NCI-H526 treated with DMSO at 0.1 percent for 48 hours (cell line): ENCODE results near the gene DTNB.
"Not testable (repeated sequence)": the region's sequence is repeated elsewhere in the genome, so short reads cannot be mapped to it uniquely, and the experiment has no call there.

Source experiments
- DNase-seq: peaks from one replicate; lab custom pipeline; 2025; lab: John Stamatoyannopoulos, UW

DTNB gene

DNA sequence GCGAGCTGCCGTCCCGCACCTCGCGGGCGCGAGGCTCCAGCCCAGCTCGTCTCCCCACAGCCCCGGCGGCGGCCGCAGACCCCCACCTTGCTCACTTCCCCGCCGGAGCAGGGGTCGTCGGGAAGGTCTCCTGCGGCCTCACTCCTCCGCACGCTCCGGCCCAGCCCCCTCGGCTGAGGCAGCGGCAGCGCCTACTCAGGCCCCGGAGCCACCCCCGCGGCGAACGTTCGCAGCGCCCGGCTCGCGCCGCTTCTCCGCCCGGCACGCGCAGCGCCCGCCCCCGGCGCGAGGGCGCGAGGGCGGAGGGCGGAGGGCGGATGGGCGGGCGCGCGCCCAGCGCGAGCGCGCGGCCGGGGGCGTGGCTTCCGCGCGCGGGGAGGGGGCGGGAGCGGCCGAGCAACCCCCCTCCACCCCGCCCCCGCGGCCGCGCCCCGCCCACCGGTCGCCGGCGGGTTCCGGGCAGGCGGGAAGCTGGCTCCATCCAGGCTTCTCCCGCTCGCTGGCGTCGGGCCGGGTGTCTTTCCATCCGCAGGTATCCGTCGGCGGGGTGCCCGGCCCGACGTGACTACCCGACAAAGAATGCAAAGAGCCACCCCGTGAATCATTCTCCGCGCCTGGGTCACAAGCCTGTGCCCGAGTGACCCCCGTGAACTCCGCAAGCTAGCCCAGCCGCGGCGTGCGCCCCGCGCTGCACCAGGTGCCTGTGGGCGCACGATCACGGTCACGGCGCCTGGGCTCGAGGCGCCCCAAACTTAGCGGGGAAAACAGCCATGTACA is at the start of gene DTNB:
TSS of gene DTNB (minus strand) at position 278 of the 777 bp plus-strand sequence. CDS start 20,917 bp downstream, outside the sequence.
- peak; percentile 63 for DNase-seq

DNA sequence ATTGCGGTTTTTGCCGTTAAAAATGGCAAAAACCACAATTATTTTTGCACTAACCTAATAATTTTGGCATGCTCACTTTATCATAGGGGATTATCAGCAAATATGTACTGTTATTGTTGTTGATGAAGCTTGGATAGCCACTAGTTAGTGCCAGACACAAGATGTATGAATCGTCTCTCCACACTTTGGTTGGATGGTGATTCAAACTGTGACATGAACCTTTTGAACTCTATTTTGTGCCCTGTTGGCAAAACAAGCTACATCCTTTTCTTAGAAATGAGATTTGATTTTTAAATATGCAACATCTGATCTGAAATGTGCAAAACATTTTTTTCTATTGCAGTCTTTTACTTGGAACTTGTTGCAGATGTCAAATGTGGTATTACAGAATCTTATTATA is 48.8 kb upstream of the DTNB start:
- no peak for DNase-seq

DNA sequence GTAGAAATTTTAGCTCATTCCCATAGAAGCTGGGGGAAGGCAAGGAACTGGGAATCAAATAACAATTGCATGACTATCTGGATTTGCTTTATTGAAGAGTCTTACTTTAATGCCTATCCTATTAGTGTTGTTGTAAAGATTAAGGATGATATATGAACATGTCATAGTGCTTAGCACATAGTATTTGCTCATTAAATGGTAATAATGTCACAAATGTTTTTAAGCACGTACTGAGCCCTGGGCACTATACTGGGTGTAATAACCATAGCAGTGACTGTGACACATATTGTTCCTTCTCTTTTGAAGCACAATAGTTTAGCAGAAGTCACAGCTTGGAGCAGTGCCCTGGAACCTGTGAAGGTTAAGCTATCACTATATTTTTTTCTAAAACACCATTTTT is 47.2 kb upstream of the DTNB start:
- DNase-seq: no peak

DNA sequence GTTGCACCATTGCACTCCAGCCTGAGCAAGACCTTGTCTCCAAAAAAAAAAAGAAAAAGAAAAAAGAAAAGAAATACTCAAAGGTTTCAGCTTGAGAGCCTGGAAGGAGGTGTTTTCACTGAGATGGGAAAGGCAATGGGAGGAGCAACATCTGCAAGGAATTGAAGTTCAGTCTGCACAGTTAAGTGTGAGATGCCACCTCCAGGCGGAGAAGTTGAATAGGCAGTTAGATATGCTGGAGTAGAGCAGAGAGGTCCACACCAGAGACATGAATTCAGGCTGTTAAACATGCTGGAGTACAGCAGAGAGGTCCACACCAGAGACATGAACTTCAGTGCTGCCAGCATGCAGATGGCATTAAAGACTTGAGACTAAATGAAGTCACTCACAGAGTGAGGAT is 41.4 kb upstream of the DTNB start:
- no peak for DNase-seq

- DNase-seq: no peak
Observed at GRCh38 chr2:25712455-25712854, 39.1 kb upstream of the DTNB start.

GRCh38 chr2:25711675-25712354 is 38.4 kb upstream of the DTNB start:
- no peak for DNase-seq

DNA sequence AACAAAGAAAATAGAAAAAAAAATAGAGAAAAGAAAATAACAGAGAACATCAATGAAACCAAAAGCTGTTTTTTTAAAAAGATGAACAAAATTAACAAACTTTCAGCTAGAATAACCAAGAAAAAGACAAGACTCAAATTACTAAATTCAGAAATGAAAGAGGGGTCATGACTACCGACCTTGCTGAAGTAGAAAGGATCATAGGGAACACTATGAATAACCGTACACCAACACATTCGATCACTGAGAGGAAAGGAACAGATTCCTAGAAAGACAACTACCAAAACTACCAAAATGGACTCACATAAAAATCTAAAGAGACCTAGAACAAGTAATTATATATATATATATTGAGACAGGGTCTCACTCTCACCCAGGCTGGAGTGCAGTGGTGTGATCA is 37.4 kb upstream of the DTNB start:
- no peak for DNase-seq

DNA sequence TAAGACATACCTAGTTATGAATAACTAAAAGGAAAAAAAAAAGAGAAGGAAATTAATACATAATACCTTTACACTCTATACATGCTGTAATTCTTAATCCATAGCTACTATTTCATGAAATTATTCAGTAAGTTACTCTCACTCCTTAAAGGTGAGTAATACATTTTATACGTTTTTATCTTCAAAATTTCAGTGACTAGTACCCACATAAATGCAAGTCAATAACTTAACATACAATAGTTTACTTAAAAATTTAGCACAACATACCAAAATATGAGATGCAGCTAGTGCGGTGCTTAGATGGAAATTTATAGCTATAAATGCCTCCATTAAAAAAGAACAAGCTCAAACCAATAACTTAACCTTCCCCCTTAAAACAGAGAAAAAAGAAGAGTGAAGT is 36.0 kb upstream of the DTNB start:
- DNase-seq: no peak

DNA sequence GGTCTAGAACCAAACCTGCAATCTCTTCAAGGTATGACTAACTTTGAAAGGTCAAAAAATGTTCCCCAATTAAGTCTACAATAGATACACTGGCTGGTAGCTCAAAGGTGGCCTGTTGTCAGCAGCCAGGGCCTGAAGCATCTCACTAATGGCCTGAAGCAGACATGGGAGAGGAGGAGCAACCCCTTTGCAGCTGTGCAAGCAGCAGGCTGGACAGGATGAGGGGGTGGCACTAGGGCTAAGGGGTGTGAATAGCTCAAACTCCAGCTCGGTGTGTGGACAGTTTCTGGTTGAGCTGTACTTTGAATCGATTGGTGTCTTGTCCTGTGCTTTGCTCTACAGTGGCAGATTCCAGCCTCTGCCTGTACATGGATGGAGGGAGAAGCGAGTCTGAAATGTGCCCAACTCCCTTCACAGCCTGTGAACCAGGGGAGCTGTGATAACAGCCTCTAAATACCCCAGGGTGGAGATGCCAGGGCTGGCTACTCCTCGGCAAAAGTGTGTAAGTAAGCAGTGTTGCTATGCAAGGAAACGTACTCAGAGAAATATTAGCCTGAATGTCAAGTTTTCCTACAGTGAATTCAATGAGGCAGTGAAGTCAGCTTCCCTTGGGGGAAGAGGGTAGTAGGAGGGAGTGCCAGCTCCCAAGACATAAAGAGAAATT is 34.7 kb upstream of the DTNB start:
- no peak for DNase-seq

DNA sequence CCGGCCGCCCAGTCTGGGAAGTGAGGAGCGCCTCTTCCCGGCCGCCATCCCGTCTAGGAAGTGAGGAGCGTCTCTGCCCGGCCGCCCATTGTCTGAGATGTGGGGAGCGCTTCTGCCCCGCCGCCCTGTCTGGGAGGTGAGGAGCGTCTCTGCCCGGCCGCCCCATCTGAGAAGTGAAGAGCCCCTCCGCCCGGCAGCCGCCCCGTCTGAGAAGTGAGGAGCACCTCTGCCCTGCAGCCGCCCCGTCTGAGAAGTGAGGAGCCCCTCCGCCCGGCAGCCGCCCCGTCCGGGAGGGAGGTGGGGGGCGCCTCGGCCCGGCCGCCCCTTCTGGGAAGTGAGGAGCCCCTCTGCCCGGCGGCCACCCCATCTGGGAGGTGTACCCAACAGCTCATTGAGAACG is 32.2 kb upstream of the DTNB start:
- DNase-seq: not testable (repeated sequence)

DNA sequence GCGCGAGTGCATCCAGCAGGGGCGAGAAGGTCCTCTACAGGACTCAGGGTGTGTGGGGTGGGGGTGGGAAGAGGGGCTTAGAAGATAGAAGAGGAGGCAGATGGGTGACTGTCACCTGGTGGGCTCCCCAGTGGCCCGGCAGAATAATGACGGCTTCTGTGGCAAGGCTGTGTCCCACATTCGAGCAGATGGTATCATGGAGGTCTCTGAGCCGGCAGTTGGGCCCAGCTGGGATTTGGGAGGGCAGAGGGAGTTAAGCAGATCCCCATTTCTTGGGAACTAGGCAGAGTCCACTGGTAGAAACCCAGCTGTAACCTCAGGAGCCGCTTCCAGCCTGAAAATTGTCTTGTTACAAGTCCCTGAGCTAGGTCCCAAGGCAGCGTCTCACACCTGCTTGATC is 28.4 kb upstream of the DTNB start:
- no peak for DNase-seq

DNA sequence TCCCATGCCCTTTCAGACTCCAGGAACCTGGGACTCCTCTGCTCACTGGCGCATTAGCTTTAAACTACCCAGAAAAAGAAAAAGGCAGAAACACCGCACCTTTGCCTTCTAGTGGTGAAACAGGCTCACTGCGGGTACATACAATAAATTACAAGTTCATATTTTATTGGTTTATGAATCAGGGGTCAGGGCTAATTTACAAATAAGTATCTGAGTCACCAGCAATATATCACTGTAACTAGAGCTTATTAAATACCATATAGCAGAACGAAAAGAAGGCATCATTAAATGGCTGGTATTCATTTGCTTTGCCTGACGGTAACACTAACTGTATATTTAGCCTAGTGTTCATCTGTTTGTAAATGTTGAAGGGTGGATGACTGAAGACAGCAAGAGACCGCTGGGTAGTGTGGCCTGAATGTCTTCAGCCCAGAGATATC is 26.9 kb upstream of the DTNB start:
- no peak for DNase-seq

- no peak for DNase-seq
Observed at GRCh38 chr2:25699216-25699615, 25.8 kb upstream of the DTNB start.

GRCh38 chr2:25698752-25699151 is 25.4 kb upstream of the DTNB start:
- no peak for DNase-seq

DNA sequence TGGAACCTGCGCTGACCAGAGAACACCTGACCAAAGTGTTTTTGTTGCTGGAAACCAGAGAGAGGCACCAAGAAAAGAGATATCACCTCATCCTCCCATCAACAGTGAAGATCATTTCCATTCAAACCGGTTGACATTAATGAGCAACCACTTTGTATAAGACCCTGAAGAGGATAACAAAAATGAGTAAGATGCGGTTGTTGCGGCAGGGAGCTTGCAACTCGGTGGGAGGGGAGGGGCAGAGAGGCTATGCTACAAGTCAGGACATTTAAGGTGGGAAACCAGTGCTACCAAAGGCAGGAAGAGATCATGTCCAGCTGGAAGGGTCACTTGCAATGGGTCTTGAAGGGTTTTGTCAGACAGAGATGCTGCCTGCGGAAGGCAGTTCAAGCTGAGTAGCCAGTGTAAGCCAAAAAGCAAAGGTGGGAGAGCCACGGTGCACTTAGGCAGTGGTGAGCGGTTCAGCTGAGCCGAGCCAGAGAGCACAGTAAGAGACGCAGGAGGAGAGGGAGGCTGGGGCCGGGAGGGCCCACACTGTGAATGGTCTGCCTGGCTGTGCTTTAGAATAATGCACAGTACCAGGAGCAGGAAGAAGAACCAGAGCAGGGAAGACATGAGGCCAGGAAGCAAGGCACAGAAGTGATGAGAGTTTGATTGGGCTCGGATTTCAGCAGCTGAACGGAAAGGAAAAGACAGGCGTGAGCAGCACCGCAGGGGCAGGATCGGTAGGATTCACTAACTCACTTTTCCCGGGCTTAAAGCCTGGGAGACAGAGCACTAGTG is 24.4 kb upstream of the DTNB start:
- DNase-seq: no peak

DNA sequence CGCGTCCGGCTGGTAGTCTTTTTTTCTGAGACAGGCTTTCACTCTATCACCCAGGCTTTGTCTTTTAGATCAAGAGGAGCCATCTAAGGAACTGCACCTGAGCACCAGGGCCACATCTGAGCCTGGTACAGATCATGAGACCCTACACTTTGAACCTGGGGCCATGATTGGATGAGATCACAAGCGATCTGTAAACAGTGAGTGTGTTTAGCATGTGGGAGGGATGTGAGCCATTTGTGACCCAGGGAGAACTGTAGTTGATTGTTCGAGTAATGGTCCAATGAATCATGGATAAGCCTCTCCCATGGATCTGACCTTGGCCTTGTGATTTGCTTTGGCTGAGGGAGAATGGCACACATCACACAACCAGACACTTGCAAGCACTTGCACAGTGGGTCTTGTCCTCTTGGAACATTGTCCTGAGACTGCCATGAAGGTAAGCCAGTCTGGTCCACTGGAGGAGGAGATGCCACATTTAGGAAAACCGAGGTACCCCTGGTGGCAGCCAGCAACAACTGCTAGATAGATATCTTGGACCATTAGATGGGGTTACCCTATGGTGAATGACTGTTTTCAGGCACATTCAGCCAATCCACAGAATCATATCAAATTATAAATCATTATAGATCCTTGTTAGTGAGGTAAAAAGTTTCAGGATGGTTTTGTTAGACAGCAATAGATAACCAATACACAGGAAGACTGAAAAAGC is 19.5 kb upstream of the DTNB start:
- DNase-seq: no peak

DNA sequence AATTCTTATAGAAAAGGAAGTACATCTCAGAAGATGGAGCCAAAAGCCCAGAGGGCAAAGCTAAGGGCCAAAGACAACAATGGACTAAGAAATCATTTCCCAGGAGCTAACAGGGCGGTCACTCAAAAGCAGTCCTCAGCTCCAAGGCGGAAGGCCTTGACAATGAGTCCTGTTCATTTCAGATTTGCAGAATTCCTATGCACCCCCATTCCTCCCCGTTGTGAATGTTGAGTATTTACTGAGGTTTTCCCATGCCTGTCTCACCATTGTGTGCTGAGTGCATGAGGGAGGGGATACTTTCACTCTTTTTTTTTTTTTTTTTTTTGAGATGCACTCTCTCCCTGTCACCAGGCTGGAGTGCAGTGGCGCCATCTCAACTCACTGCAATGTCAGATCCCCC is 18.8 kb upstream of the DTNB start:
- DNase-seq: no peak

DNA sequence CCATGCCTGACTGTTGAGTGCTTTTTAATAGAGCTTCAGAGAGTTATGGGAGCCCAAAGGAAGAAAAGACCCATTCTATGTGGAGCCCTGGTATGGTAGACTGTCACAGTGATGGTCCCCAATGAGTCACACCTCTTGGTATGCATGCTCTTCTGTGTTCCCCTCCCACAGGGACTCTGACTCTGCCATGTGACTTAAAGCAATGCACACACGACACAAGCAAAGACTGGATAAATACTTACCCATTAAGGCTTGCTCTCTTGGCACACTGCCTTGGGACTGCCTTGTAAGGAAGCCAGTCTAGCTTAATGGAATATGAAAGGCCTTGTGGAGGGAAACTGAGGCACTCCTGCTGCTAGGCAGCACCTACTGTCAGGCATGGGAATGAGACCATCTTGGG is 16.7 kb upstream of the DTNB start:
- DNase-seq: no peak

- no peak for DNase-seq
Observed at GRCh38 chr2:25688236-25688635, 14.9 kb upstream of the DTNB start.

DNA sequence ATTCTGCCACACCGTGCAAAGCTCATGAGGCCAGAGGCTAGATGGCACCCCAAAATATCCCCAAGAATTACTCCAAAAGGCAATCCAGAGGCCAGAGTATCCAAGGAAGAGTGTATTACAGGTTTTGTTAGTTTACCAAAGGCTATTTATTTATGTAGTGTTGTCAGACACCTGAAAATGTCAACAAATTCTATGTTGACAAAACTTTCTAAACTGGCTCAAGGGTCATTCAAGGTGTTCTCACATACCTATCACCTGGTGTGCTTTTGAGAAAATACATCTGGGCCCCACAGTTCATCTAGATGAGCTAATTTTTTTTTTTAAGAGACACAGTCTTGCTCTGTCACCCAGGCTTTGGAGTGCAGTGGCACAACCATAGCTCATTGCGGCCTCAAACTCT is 12.4 kb upstream of the DTNB start:
- DNase-seq: no peak

DNA sequence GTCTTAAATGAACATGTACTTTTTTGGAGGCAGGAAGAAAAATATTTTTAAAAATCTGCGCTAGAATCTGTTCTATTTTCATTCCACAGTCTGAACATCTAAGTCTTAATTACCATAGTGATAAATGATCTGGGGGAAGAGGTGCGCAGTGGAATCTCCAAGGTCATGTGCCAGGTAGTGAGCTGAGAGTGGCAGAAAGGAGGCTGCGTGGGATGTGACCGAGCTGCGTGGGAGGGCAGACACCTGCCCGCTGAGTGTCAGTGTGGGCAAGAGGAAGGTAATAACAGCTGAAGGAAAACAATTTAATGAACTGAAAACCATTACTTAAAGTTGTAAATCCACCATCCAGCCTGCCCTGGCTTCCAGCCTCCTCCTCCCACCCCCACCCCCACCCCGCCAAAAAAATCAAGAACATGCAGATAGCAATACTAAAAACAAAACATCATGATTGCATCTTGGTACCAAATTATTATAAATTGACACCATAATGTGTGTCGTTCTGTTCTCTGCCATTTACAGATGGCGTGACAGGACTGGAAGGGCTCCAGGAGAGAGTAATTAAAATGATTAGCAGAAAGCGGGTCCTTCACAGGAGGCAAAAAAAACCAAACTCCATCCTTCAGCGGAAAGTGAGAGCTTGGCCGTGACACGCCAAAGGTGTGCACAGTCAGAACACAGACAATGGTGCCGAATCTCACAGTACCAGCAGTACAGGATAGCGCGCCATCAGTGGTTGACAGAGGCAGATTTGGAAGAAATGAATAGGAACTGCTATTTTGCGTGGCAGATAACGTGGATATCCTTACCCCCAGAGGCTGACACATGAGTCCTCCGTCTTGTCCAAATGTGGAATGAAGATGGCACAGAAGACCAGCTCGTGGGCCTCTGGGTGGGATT is 11.4 kb upstream of the DTNB start:
- no peak for DNase-seq
